Astrocyte (in vitro differentiated cells and primary cell): ENCODE data around the gene IFI44.

Experiments used
- CTCF ChIP-seq: IDR thresholded peaks from 2 replicates; pipeline ENCODE4 v1.5.1; 2011; ENCODE audit warnings: low read depth, mild to moderate bottlenecking, inconsistent platforms, low read length, moderate library complexity; ENCODE audit not compliant: insufficient read depth
- EZH2 ChIP-seq: IDR thresholded peaks from 2 replicates; pipeline ENCODE4 v1.6.1; 2012; ENCODE audit warnings: mild to moderate bottlenecking, low read length, inconsistent platforms; ENCODE audit not compliant: insufficient read depth

- TF ChIP-seq CTCF = no peak
- no peak for TF ChIP-seq EZH2
Measured at GRCh38 chr1:78607944-78608343, 41.7 kb upstream of the IFI44 start.
